K562 (cell line): ENCODE measurements around the gene TUT1. TPM values are rescaled to one million over a fixed set of nuclear protein-coding genes. Genes with fewer than 3 reads are reported as not detected.

Source experiments
- ARID2 ChIP-seq: fragments of 450-650 bp; IDR thresholded peaks from 2 replicates; pipeline ENCODE4 v1.6.1; 2017; ENCODE audit warnings: antibody characterized with exemption, mild to moderate bottlenecking
- BRD4 ChIP-seq: fragments of 200-600 bp; sonication (generic); IDR thresholded peaks from 2 replicates; pipeline ENCODE4 v1.6.1; 2017; ENCODE audit warnings: inconsistent platforms
- CBFB ChIP-seq: sonication (generic); formaldehyde crosslinking; IDR thresholded peaks from 2 replicates; pipeline ENCODE4 v1.4.0; 2020; ENCODE audit warnings: mild to moderate bottlenecking, missing genetic modification reagents
- CHD1 ChIP-seq: fragments of 200-600 bp; sonication (generic); IDR thresholded peaks from one replicate; pipeline ENCODE4 v1.6.1; 2012; ENCODE audit warnings: mild to moderate bottlenecking, moderate library complexity, low read length, inconsistent platforms
- CREB1 ChIP-seq, 2 experiments: sonication (generic) in 1 of 2; formaldehyde crosslinking in 1 of 2; IDR thresholded peaks; 2 replicates each; pipeline versions ENCODE4 v1.6.1 to v1.8.0; 2012 to 2022; ENCODE audit warnings: inconsistent platforms in 1 of 2, mild to moderate bottlenecking in 1 of 2, missing genetic modification reagents in 1 of 2, moderate library complexity in 1 of 2
- NELFE ChIP-seq: IDR thresholded peaks from 2 replicates; pipeline ENCODE4 v1.6.1; 2011; ENCODE audit warnings: mild to moderate bottlenecking; ENCODE audit not compliant: insufficient read depth, insufficient read length
- STAG1 ChIP-seq: sonication (generic); formaldehyde crosslinking; IDR thresholded peaks from 2 replicates; pipeline ENCODE4 v1.5.0; 2020; ENCODE audit warnings: missing genetic modification reagents, borderline replicate concordance
- TCF7L2 ChIP-seq: fragments of 150-350 bp; IDR thresholded peaks from 2 replicates; pipeline ENCODE4 v1.6.1; 2016; ENCODE audit warnings: low read depth, mild to moderate bottlenecking, low read length, moderate library complexity
- ZNF282 ChIP-seq: sonication (generic); formaldehyde crosslinking; IDR thresholded peaks from 2 replicates; pipeline ENCODE4 v1.8.1; 2023; ENCODE audit warnings: missing genetic modification reagents
- ZSCAN32 ChIP-seq: fragments of 450-650 bp; formaldehyde crosslinking; IDR thresholded peaks from 2 replicates; pipeline ENCODE4 v1.4.0; 2020; ENCODE audit warnings: mild to moderate bottlenecking, moderate library complexity
- polyA plus RNA-seq, 8 experiments: library from polyadenylated mRNA; depleted of rRNA in 4 of 8; stranded (reverse) in 5 of 8; unstranded in 3 of 8; fragments of >200 nt; fragmentation: Nextera tagmentation in 2 of 8; fragmentation: Illumina TruSeq in 1 of 8; extraction: Ambion mirVana in 2 of 8; extraction: Trizol in 1 of 8; gene quantifications; 2 replicates each; pipeline versions ENCODE4 v1.2.1 to v1.2.3, GENCODE V29; 2011 to 2014; ENCODE audit warnings: inconsistent platforms in 1 of 8, missing spikeins in 1 of 8
- total RNA-seq, 7 experiments: library from RNA; depleted of rRNA in 6 of 7; stranded (reverse); fragments of >200 nt in 6 of 7; fragmentation: Illumina TruSeq in 2 of 7; extraction: Trizol in 2 of 7; gene quantifications; 2 replicates each; pipeline versions ENCODE4 v1.2.1 to v1.2.3, GENCODE V29; 2011 to 2021; ENCODE audit warnings: low replicate concordance in 1 of 7
- TF ChIP-seq, protein P1 (sequence below): fragments of 250-450 bp; sonication (Bioruptor Pico); IDR thresholded peaks from 2 replicates; pipeline ENCODE4 v1.5.1; 2021; ENCODE audit warnings: mild to moderate bottlenecking
- TF ChIP-seq, protein P2 (sequence below): fragments of 200-800 bp; sonication (Bioruptor generic); IDR thresholded peaks from 2 replicates; pipeline ENCODE4 v1.6.1; 2017; ENCODE audit warnings: missing genetic modification characterization, missing compliant biosample characterization
- TF ChIP-seq, protein P3 (sequence below): sonication (generic); formaldehyde crosslinking; IDR thresholded peaks from 2 replicates; pipeline ENCODE4 v1.8.0; 2023; ENCODE audit warnings: mild to moderate bottlenecking, missing genetic modification reagents
- TF ChIP-seq, protein P4 (sequence below): sonication (generic); formaldehyde crosslinking; IDR thresholded peaks from 2 replicates; pipeline ENCODE4 v1.8.1; 2022; ENCODE audit warnings: missing genetic modification reagents

Gene TUT1
- total and polyA plus RNA-seq, 9 of the 15 experiments (the other 6 are each of a cell fraction or from before 2014, with no cell fraction given) = 0.66 to 44.3 (median 15.7) TPM

- TF ChIP-seq, protein P1, sequence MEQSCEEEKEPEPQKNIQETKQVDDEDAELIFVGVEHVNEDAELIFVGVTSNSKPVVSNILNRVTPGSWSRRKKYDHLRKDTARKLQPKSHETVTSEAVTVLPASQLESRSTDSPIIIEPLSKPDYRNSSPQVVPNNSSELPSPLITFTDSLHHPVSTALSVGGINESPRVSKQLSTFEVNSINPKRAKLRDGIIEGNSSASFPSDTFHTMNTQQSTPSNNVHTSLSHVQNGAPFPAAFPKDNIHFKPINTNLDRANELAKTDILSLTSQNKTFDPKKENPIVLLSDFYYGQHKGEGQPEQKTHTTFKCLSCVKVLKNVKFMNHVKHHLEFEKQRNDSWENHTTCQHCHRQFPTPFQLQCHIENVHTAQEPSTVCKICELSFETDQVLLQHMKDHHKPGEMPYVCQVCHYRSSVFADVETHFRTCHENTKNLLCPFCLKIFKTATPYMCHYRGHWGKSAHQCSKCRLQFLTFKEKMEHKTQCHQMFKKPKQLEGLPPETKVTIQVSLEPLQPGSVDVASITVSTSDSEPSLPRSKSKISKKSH (CRISPR knock-in tag) = no peak
- TF ChIP-seq, protein P2, sequence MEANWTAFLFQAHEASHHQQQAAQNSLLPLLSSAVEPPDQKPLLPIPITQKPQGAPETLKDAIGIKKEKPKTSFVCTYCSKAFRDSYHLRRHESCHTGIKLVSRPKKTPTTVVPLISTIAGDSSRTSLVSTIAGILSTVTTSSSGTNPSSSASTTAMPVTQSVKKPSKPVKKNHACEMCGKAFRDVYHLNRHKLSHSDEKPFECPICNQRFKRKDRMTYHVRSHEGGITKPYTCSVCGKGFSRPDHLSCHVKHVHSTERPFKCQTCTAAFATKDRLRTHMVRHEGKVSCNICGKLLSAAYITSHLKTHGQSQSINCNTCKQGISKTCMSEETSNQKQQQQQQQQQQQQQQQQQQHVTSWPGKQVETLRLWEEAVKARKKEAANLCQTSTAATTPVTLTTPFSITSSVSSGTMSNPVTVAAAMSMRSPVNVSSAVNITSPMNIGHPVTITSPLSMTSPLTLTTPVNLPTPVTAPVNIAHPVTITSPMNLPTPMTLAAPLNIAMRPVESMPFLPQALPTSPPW (CRISPR knock-in tag) = peak; percentile 28; the same call in 1 of the 2 replicates
- TF ChIP-seq ARID2 (no peak), ZNF282 (CRISPR knock-in tag) (0 out of 2 replicates have a peak, but pooled peaks have one; percentile 1), BRD4 (0 out of 2 replicates have a peak, but pooled peaks have one; percentile 54), TCF7L2 (no peak), CREB1 (IDR thresholded peaks at IDR 0.05) (0 out of 2 replicates have a peak, but pooled peaks have one; percentile 13), CREB1 (CRISPR knock-in tag; IDR thresholded peaks at IDR 0.05) (no peak), NELFE (no peak), CHD1 (peak; percentile 16), ZSCAN32 (CRISPR knock-in tag) (no peak), CBFB (CRISPR knock-in tag) (no peak), STAG1 (CRISPR knock-in tag) (no peak)
- TF ChIP-seq, protein P3, sequence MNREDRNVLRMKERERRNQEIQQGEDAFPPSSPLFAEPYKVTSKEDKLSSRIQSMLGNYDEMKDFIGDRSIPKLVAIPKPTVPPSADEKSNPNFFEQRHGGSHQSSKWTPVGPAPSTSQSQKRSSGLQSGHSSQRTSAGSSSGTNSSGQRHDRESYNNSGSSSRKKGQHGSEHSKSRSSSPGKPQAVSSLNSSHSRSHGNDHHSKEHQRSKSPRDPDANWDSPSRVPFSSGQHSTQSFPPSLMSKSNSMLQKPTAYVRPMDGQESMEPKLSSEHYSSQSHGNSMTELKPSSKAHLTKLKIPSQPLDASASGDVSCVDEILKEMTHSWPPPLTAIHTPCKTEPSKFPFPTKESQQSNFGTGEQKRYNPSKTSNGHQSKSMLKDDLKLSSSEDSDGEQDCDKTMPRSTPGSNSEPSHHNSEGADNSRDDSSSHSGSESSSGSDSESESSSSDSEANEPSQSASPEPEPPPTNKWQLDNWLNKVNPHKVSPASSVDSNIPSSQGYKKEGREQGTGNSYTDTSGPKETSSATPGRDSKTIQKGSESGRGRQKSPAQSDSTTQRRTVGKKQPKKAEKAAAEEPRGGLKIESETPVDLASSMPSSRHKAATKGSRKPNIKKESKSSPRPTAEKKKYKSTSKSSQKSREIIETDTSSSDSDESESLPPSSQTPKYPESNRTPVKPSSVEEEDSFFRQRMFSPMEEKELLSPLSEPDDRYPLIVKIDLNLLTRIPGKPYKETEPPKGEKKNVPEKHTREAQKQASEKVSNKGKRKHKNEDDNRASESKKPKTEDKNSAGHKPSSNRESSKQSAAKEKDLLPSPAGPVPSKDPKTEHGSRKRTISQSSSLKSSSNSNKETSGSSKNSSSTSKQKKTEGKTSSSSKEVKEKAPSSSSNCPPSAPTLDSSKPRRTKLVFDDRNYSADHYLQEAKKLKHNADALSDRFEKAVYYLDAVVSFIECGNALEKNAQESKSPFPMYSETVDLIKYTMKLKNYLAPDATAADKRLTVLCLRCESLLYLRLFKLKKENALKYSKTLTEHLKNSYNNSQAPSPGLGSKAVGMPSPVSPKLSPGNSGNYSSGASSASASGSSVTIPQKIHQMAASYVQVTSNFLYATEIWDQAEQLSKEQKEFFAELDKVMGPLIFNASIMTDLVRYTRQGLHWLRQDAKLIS (CRISPR knock-in tag) = peak; percentile 87; the same call in 1 of the 2 replicates
- TF ChIP-seq, protein P4, sequence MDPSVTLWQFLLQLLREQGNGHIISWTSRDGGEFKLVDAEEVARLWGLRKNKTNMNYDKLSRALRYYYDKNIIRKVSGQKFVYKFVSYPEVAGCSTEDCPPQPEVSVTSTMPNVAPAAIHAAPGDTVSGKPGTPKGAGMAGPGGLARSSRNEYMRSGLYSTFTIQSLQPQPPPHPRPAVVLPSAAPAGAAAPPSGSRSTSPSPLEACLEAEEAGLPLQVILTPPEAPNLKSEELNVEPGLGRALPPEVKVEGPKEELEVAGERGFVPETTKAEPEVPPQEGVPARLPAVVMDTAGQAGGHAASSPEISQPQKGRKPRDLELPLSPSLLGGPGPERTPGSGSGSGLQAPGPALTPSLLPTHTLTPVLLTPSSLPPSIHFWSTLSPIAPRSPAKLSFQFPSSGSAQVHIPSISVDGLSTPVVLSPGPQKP = no peak
These were observed 10.2 kb upstream of the TUT1 start, which contains the start of gene MTA2 (continued) for GRCh38 chr11:62601372-62602140.
